Endothelial cell of umbilical vein (primary cell): ENCODE measurements around the gene FGFR4. TPM values are rescaled to one million over a fixed set of nuclear protein-coding genes. Genes with fewer than 3 reads are reported as not detected.

Source experiments
- BruUV-seq: library from RNA; stranded (reverse); fragments of 400-500 nt; replicated peaks from 2 replicates; lab custom pipeline; 2021; lab: Mats Ljungman, UMichigan
- CTCF ChIA-PET: fragments of 300-600, 350-600 bp; sonication (Branson Sonifier 250); formaldehyde crosslinking; loops from one replicate; lab custom pipeline; 2021; ENCODE audit warnings: antibody characterized with exemption, inconsistent platforms; lab: Charles Lee
- POLR2A ChIA-PET: fragments of 300-600, 350-600 bp; sonication (Branson Sonifier 250); formaldehyde crosslinking; loops from one replicate; lab custom pipeline; 2021; ENCODE audit warnings: antibody characterized with exemption, inconsistent platforms; lab: Charles Lee
- DNase-seq: peaks from one replicate; pipeline ENCODE4 v3.0.0-alpha.2; 2011; ENCODE audit warnings: low read depth, low spot score
- FAIRE-seq: peaks from 2 replicates; lab custom pipeline; 2011; peaks lifted over from hg19 to GRCh38; lab: Jason Lieb, UNC
- H2AFZ ChIP-seq: 2 replicates; pipeline ENCODE4 v1.6.0; 2012; ENCODE audit warnings: low read depth, low read length, control low read depth, inconsistent platforms
- H3K27ac ChIP-seq: 2 replicates; pipeline ENCODE4 v1.5.1; 2011; ENCODE audit warnings: low read depth, mild to moderate bottlenecking, control low read depth, low read length, moderate library complexity; ENCODE audit not compliant: insufficient read depth
- H3K27me3 ChIP-seq, 2 experiments: 2 replicates each; pipeline versions ENCODE4 v1.6.0 to v1.6.1; 2011; ENCODE audit warnings: low read length in 2 of 2, mixed read lengths in 1 of 2; ENCODE audit not compliant: control insufficient read depth in 2 of 2, insufficient read depth in 2 of 2
- H3K36me3 ChIP-seq, 2 experiments: 2 replicates in 1 of 2; 3 replicates in 1 of 2; pipeline ENCODE4 v1.5.1; 2011; ENCODE audit warnings: low read length in 2 of 2, mild to moderate bottlenecking in 1 of 2, moderate library complexity in 1 of 2; ENCODE audit not compliant: control insufficient read depth in 2 of 2, insufficient read depth in 2 of 2; ENCODE audit errors: extremely low read depth in 1 of 2
- H3K4me1 ChIP-seq: 3 replicates; pipeline ENCODE4 v1.5.1; 2011; ENCODE audit warnings: mild to moderate bottlenecking, low read length; ENCODE audit not compliant: control insufficient read depth, insufficient read depth; ENCODE audit errors: extremely low read depth
- H3K4me2 ChIP-seq: 2 replicates; pipeline ENCODE4 v1.6.1; 2011; ENCODE audit warnings: low read length, control low read depth, mixed read lengths; ENCODE audit not compliant: insufficient read depth
- H3K4me3 ChIP-seq, 3 experiments: fragments of 200-600 bp in 1 of 3; sonication (generic), shearing (Covaris generic) in 1 of 3; replicated peaks in 1 of 3; 2 replicates each; pipeline ENCODE4 v1.5.1; 2011 to 2016; ENCODE audit warnings: control low read depth in 3 of 3, low read length in 3 of 3, mild to moderate bottlenecking in 2 of 3, inconsistent platforms in 1 of 3, low read depth in 1 of 3, moderate library complexity in 1 of 3; ENCODE audit not compliant: insufficient read depth in 1 of 3
- H3K79me2 ChIP-seq: 2 replicates; pipeline ENCODE4 v1.6.0; 2012; ENCODE audit warnings: low read length, inconsistent platforms; ENCODE audit not compliant: control insufficient read depth, insufficient read depth
- H3K9ac ChIP-seq: replicated peaks from 2 replicates; pipeline ENCODE3; 2011; ENCODE audit warnings: low read length, control low read depth; ENCODE audit not compliant: insufficient read depth; ENCODE audit errors: extremely low read depth
- H3K9me1 ChIP-seq: replicated peaks from 3 replicates; pipeline ENCODE4 v1.6.0; 2011; ENCODE audit warnings: mild to moderate bottlenecking, low read length; ENCODE audit not compliant: control insufficient read depth, insufficient read depth; ENCODE audit errors: extremely low read depth
- H3K9me3 ChIP-seq: replicated peaks from 2 replicates; pipeline ENCODE4 v1.5.1; 2012; ENCODE audit warnings: low read length, inconsistent platforms; ENCODE audit not compliant: control insufficient read depth, insufficient read depth
- H4K20me1 ChIP-seq: replicated peaks from 2 replicates; pipeline ENCODE3; 2011; ENCODE audit warnings: mild to moderate bottlenecking, low read length; ENCODE audit not compliant: control insufficient read depth, insufficient read depth; ENCODE audit errors: extremely low read depth
- CTCF ChIP-seq, 2 donors: IDR thresholded peaks; 1 replicate in 1 of 2; 2 replicates in 1 of 2; pipeline ENCODE4 v1.5.1; 2011; ENCODE audit warnings: low read length in 2 of 2, mild to moderate bottlenecking in 2 of 2, moderate library complexity in 2 of 2, control low read depth in 1 of 2, inconsistent platforms in 1 of 2, low read depth in 1 of 2; ENCODE audit not compliant: insufficient read depth in 1 of 2; ENCODE audit errors: extremely low read depth in 1 of 2
- MAX ChIP-seq: IDR thresholded peaks from 2 replicates; pipeline ENCODE4 v1.6.1; 2011; ENCODE audit not compliant: insufficient read depth, insufficient read length
- POLR2A ChIP-seq: IDR thresholded peaks from 2 replicates; pipeline ENCODE4 v1.6.1; 2012; ENCODE audit warnings: low read depth, mild to moderate bottlenecking, control low read depth, low read length
- POLR2AphosphoS5 ChIP-seq: IDR thresholded peaks from 2 replicates; pipeline ENCODE4 v1.6.1; 2012; ENCODE audit warnings: low read depth, mild to moderate bottlenecking, control low read depth, low read length, moderate library complexity; ENCODE audit not compliant: insufficient read depth
- dilution Hi-C: fragments of 300-500 bp; cut with MboI; formaldehyde crosslinking; loops from one replicate; pipeline ENCODE4 v1.15.0; 2019; ENCODE audit warnings: low sequenced_read_pairs; ENCODE audit not compliant: extremely low pct_ligation_motif_present
- intact Hi-C: fragments of 100-400 bp; cut with micrococcal nuclease; formaldehyde crosslinking; loops from one replicate; pipeline ENCODE4 v1.10.0; 2022
- polyA plus RNA-seq, 4 experiments: library from polyadenylated mRNA; depleted of rRNA in 3 of 4; stranded (reverse) in 3 of 4; unstranded in 1 of 4; fragments of >200 nt; gene quantifications; 2 replicates each; pipeline versions ENCODE4 v1.2.1 to v1.2.3, GENCODE V29; 2011 to 2012; ENCODE audit warnings: missing spikeins in 1 of 4
- total RNA-seq: library from RNA; stranded (reverse); gene quantifications from 2 replicates; pipeline ENCODE4 v1.2.3, GENCODE V29; 2021

FGFR4 gene
- total and polyA plus RNA-seq, 2 donors (not counting 3 experiments of a cell fraction or from before 2014, with no cell fraction given): 1.9 to 2.9 TPM

DNA sequence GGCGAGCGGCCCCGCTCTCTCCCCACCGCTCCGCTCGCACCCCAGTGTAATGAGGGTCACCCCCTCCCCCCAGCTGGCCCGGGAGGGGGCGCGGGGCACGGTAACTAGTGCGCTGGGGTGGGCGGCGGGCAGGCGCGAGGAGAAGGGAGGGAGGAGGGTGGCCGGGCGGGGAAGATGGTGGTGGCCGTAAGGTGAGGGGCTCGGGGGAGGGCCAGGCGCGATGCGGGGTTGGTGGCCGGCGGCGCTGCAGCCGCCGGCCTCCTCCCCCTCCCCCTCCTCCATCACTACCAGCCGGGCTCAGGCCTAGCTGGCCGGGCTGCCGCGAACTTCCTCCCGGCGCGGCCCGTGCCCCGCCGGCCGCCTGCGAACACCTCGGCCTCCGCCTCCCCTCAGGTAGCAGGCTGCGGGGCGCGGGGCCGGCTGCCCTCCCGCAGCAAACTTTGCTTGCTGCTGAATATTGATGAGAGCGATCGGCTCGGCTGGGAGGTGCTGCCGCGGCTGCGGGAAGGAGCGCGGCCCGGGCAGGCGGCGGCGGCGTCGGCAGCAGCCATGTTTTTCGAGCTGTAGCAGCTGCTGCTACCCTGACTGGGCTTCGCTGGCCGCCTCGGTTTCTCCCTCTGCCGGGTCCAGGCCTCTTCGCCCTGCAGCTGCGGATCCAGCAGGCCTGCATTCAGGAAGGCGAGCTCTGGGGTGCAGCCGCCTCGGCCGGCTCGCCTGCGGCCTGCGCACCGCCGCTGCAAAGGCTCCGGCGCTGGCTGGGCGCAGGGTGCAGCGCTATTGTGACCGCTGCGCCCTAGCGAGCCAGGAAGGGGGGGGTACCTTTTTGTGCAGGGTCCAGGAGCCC is 47.4 kb downstream of the FGFR4 start:
- dilution Hi-C loops: no loop called here
- H3K79me2 ChIP-seq: peaks cover 48% of the 10 kb centered on the region

More for the DNA sequence above, 47.4 kb downstream of the FGFR4 start:
- Histone ChIP-seq H3K27ac (peak overlapping the region; percentile 11), H3K9me3 (no peaks in the 10 kb centered on the region), H3K9me1 (no peaks in the 10 kb centered on the region), H2AFZ (peak overlapping the region; percentile 62), H3K27me3 (no peaks in the 10 kb centered on the region), H3K4me3 (peak overlapping the region; percentile 25 to 81 (median 66)), H3K36me3 (peaks cover 1 to 9% of the 10 kb centered on the region in 2 experiments), H4K20me1 (peaks cover 4% of the 10 kb centered on the region), H3K4me2 (peak overlapping the region; percentile 80), H3K4me1 (peaks cover 37% of the 10 kb centered on the region), H3K9ac (peak overlapping the region; percentile 75)
- FAIRE-seq (no peak), DNase-seq (peak; percentile 61)
- no TSS peak for BruUV-seq
- ChIA-PET CTCF (interaction anchor here (0.5 to 1.5 kb wide), 7 partner anchors 9 to 323 kb away, joined by 3 to 7 read pairs (median 3); partner anchors contain the start of gene GRK6), POLR2A (interaction anchor here (0.7 kb wide), 1 partner anchor 60 kb away, joined by 4 read pairs; no protein-coding TSS in a partner anchor)
- TF ChIP-seq CTCF (IDR thresholded peaks at IDR 0.05; ENCODE audit: extremely low read depth in 1 of 2, insufficient read depth in 1 of 2, low read depth in 1 of 2, low read length in 2 of 2): no peak
- TF ChIP-seq MAX: no peak
- peak; percentile 56 for TF ChIP-seq POLR2A
- TF ChIP-seq POLR2AphosphoS5: peak; percentile 45
- intact Hi-C loops: loop anchor here (2.0 to 5.0 kb wide), 3 partner anchors 17 to 168 kb away; partner anchors contain the start of genes PRELID1 and RAB24
